Natural killer cell (primary cell): ENCODE results near the gene LCN9. TPM values are rescaled to one million over a fixed set of nuclear protein-coding genes. Genes with fewer than 3 reads are reported as not detected.

Source experiments
- ATAC-seq, 3 donors: fragments of 150-1000 bp in 2 of 3; fragments of 200-7000 bp in 1 of 3; cut with Tn5 transposase; 1 replicate in 1 of 3; 2 replicates in 2 of 3; pipeline ENCODE4 v1.10.0; 2021; ENCODE audit warnings: mild to moderate bottlenecking in 2 of 3, moderate library complexity in 2 of 3
- DNase-seq, 2 donors: peaks; one replicate each; pipeline versions ENCODE4 v3.0.0 to v3.0.0-alpha.2; 2013 to 2021; ENCODE audit warnings: mixed read lengths in 1 of 2
- H3K27ac ChIP-seq: one replicate; pipeline ENCODE4 v1.5.1; 2013; ENCODE audit warnings: mild to moderate bottlenecking, low read length
- H3K27me3 ChIP-seq: one replicate; pipeline ENCODE4 v1.6.1; 2013; ENCODE audit warnings: low read length; ENCODE audit not compliant: control insufficient read depth, insufficient read depth
- H3K36me3 ChIP-seq: one replicate; pipeline ENCODE4 v1.6.1; 2013; ENCODE audit warnings: low read length; ENCODE audit not compliant: control insufficient read depth, insufficient read depth
- H3K4me1 ChIP-seq: one replicate; pipeline ENCODE4 v1.6.1; 2013; ENCODE audit warnings: low read length; ENCODE audit not compliant: control insufficient read depth, insufficient read depth
- H3K4me3 ChIP-seq: one replicate; pipeline ENCODE4 v1.5.1; 2013; ENCODE audit warnings: low read length
- H3K9me3 ChIP-seq: one replicate; pipeline ENCODE4 v1.6.1; 2013; ENCODE audit warnings: low read length; ENCODE audit not compliant: control insufficient read depth, insufficient read depth
- H3K27ac Mint-ChIP-seq, 2 donors: one replicate each; pipeline ENCODE4 v1.8.0; 2022; ENCODE audit warnings: mild to moderate bottlenecking in 2 of 2, mixed read lengths in 2 of 2, moderate library complexity in 1 of 2
- H3K27me3 Mint-ChIP-seq, 2 donors: one replicate each; pipeline ENCODE4 v1.8.0; 2022; ENCODE audit warnings: low read depth in 2 of 2, mixed read lengths in 2 of 2
- H3K36me3 Mint-ChIP-seq: one replicate; pipeline ENCODE4 v1.8.0; 2022; ENCODE audit warnings: mixed read lengths
- H3K4me1 Mint-ChIP-seq, 2 donors: one replicate each; pipeline ENCODE4 v1.8.0; 2022; ENCODE audit warnings: mixed read lengths in 2 of 2
- H3K4me3 Mint-ChIP-seq: one replicate; pipeline ENCODE4 v1.8.0; 2022; ENCODE audit warnings: mild to moderate bottlenecking, moderate library complexity, mixed read lengths
- H3K9me3 Mint-ChIP-seq, 2 donors: one replicate each; pipeline ENCODE4 v1.8.0; 2022; ENCODE audit warnings: mixed read lengths in 2 of 2
- CTCF ChIP-seq: fragments of 200-600 bp; IDR thresholded peaks from one replicate; pipeline ENCODE4 v1.8.0; 2022; ENCODE audit warnings: antibody characterized with exemption
- WGBS: methylation state at CpG from one replicate; pipeline ENCODE4 v1.1.7; 2013; ENCODE audit warnings: missing lambda C conversion rate; ENCODE audit not compliant: insufficient coverage; 5-methylcytosine and 5-hydroxymethylcytosine counted together
- intact Hi-C: fragments of 100-400 bp; cut with micrococcal nuclease; formaldehyde crosslinking; loops from one replicate; pipeline ENCODE4 v1.14.2; 2022
- total RNA-seq, 4 donors: library from RNA; stranded (reverse); fragments of 120-200 nt in 1 of 4; gene quantifications; one replicate each; pipeline versions ENCODE4 v1.2.3 to v1.2.4, GENCODE V29; 2013 to 2022

Gene LCN9
- total RNA-seq, 3 donors from 2014 or later (not counting 1 experiment from before 2014, with no cell fraction given), result not detected

- H3K27ac ChIP-seq, result no peak overlapping the region
- H3K4me1 ChIP-seq, result no peaks in the 10 kb centered on the region
- intact Hi-C loops, result no loop called here
- H3K36me3 ChIP-seq, result no peaks in the 10 kb centered on the region
- no peak overlapping the region for H3K4me3 Mint-ChIP-seq
- H3K27ac Mint-ChIP-seq, result no peak overlapping the region
- no peaks in the 10 kb centered on the region for H3K4me1 Mint-ChIP-seq
- no peaks in the 10 kb centered on the region for H3K9me3 ChIP-seq
- TF ChIP-seq CTCF, result no peak
- H3K36me3 Mint-ChIP-seq, result no peaks in the 10 kb centered on the region
- no peak overlapping the region for H3K4me3 ChIP-seq
- no peaks in the 10 kb centered on the region for H3K27me3 Mint-ChIP-seq
- H3K9me3 Mint-ChIP-seq, result no peaks in the 10 kb centered on the region
- DNase-seq (no peak), ATAC-seq (no peak)
- WGBS, result 85% methylated on average over 20 of the region's 20 CpGs
- H3K27me3 ChIP-seq, result no peaks in the 10 kb centered on the region
Measured at GRCh38 chr9:135678236-135679017, 15.3 kb downstream of the LCN9 start.

DNA sequence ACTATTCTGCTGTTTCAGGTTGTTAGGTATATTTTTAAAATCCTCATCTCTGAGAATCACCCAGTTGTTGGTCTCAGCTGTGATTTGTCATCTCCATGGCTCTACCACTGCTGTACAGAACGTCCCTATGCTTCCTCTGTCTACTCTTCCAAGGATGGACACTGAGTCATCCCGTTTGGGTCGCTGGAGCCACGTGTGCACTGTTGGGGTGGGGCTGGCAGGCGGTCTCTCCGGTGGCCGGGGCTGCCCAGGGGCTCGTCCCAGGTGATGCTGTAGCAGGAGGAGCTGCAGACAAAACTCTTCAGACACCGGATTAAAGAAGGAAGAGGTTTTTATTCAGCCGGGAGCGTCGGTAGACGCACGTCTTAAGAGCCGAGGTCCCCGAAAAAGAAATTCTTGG, 16.9 kb downstream of the LCN9 start:
- intact Hi-C loops, result no loop called here
- no peaks in the 10 kb centered on the region for H3K9me3 ChIP-seq
- no peak overlapping the region for H3K27ac Mint-ChIP-seq
- no peak overlapping the region for H3K27ac ChIP-seq
- TF ChIP-seq CTCF, result no peak
- H3K4me1 Mint-ChIP-seq, result no peaks in the 10 kb centered on the region
- no peaks in the 10 kb centered on the region for H3K36me3 ChIP-seq
- H3K4me1 ChIP-seq, result no peaks in the 10 kb centered on the region
- H3K27me3 Mint-ChIP-seq, result no peaks in the 10 kb centered on the region
- H3K36me3 Mint-ChIP-seq, result no peaks in the 10 kb centered on the region
- no peak for ATAC-seq
- whole genome bisulfite sequencing, result 79% methylated on average over 16 of the region's 16 CpGs
- no peak for DNase-seq
- H3K9me3 Mint-ChIP-seq, result no peaks in the 10 kb centered on the region
- H3K4me3 Mint-ChIP-seq, result no peak overlapping the region
- no peak overlapping the region for H3K4me3 ChIP-seq
- no peaks in the 10 kb centered on the region for H3K27me3 ChIP-seq

DNA sequence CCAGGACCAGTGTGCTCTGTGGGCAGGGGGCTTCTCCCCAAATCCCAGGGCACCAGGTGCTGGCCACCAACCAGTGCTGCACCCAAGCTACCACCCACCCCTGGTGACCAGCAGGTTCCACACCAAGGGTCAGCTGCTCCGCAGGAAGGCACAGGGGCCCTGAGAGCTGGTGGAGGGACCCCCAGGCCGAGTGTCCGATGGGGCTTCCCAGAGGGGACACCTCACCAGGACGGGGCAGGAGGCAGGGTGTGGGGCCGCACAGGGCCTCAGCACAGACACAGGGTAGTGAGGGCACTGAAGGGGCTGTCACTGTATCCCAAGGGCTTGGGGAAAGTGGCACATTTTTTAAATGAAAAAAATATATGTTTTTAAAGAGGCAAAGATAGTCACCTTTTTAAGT, 18.1 kb downstream of the LCN9 start:
- H3K27ac ChIP-seq, result no peak overlapping the region
- H3K36me3 ChIP-seq, result no peaks in the 10 kb centered on the region
- no peak overlapping the region for H3K27ac Mint-ChIP-seq
- DNase-seq, result no peak
- no peak for ATAC-seq
- H3K9me3 Mint-ChIP-seq, result no peaks in the 10 kb centered on the region
- no peak overlapping the region for H3K4me3 Mint-ChIP-seq
- 88% methylated on average over 5 of the region's 5 CpGs for WGBS
- intact Hi-C loops, result no loop called here
- no peak overlapping the region for H3K4me3 ChIP-seq
- no peaks in the 10 kb centered on the region for H3K27me3 ChIP-seq
- no peak for TF ChIP-seq CTCF
- no peaks in the 10 kb centered on the region for H3K9me3 ChIP-seq
- no peaks in the 10 kb centered on the region for H3K4me1 Mint-ChIP-seq
- no peaks in the 10 kb centered on the region for H3K27me3 Mint-ChIP-seq
- H3K36me3 Mint-ChIP-seq, result no peaks in the 10 kb centered on the region
- H3K4me1 ChIP-seq, result no peaks in the 10 kb centered on the region
